Psoas muscle (tissue), 8 donors: ENCODE data around the gene GAS2. TPM values are rescaled to one million over a fixed set of nuclear protein-coding genes. Genes with fewer than 3 reads are reported as not detected.

Experiments
- ATAC-seq, 4 donors: fragments of 200-7000 bp; cut with Tn5 transposase; one replicate each; pipeline ENCODE4 v1.9.1; 2020; ENCODE audit warnings: moderate library complexity in 3 of 4, mild to moderate bottlenecking in 2 of 4
- DNase-seq, 2 donors: peaks; one replicate each; pipeline ENCODE4 v3.0.0-alpha.2; 2020
- H3K27ac ChIP-seq: fragments of 200-600 bp; one replicate; pipeline ENCODE4 v1.8.0; 2022
- H3K27me3 ChIP-seq, 3 donors: fragments of 200-600 bp in 1 of 3; one replicate each; pipeline versions ENCODE4 v1.6.1 to v1.8.0; 2013 to 2022; ENCODE audit warnings: low read length in 2 of 3, mild to moderate bottlenecking in 2 of 3, moderate library complexity in 1 of 3; ENCODE audit not compliant: insufficient read depth in 3 of 3
- H3K36me3 ChIP-seq, 2 donors: fragments of 200-600 bp in 1 of 2; one replicate each; pipeline versions ENCODE4 v1.6.1 to v1.8.0; 2013 to 2022; ENCODE audit warnings: low read depth in 1 of 2, mild to moderate bottlenecking in 1 of 2, moderate library complexity in 1 of 2; ENCODE audit not compliant: insufficient read depth in 1 of 2
- H3K4me1 ChIP-seq: fragments of 200-600 bp; one replicate; pipeline ENCODE4 v1.8.0; 2022
- H3K4me3 ChIP-seq: fragments of 200-600 bp; one replicate; pipeline ENCODE4 v1.8.0; 2022; ENCODE audit warnings: mild to moderate bottlenecking
- H3K9me3 ChIP-seq: fragments of 200-600 bp; one replicate; pipeline ENCODE4 v1.8.0; 2022
- WGBS, 3 donors: extraction: QIAGEN DNeasy Blood & Tissue Kit; methylation state at CpG; one replicate each; pipeline versions ENCODE4 v1.1.6 to v1.1.7; 2013; 5-methylcytosine and 5-hydroxymethylcytosine counted together
- intact Hi-C, 2 donors: fragments of 100-400 bp; cut with DNase I; formaldehyde crosslinking; loops; one replicate each; pipeline versions ENCODE4 v1.11.0 to v1.14.2; 2022
- polyA plus RNA-seq, 3 donors: library from polyadenylated mRNA; stranded (reverse); fragments of 200-250 nt; gene quantifications; one replicate each; pipeline ENCODE4 v1.2.3, GENCODE V29; 2013
- total RNA-seq, 4 donors: library from RNA; stranded (reverse); fragmentation: NEBNext Ultra II Directional in 2 of 4; extraction: Animal tissue kit (Norgen Biotek cat#: 25700) in 2 of 4; gene quantifications; one replicate each; pipeline versions ENCODE4 v1.2.1 to v1.2.4, GENCODE V29; 2021 to 2023
- TF ChIP-seq, protein P1 (sequence below): fragments of 200-600 bp; IDR thresholded peaks from one replicate; pipeline ENCODE4 v1.8.0; 2022; ENCODE audit warnings: antibody characterized with exemption
- donor health status: healthy with polysubstance abuse.
- donor health status: DM: no; HTN: no; CAD: no; lungs with moderate emphysema.
- donor health status: Bipolar disorder and iron deficiency.
- donor health status: healthy.
- donor health status: DM: yes; HTN: yes; CAD: no.
- donor health status: DM: no; HTN: no; CAD: no.
- donor health status: DM: no; HTN: no; CAD: no.
- donor health status: DM: yes; HTN: yes; CAD: no.

The GAS2 gene
- total and polyA plus RNA-seq, 7 donors = 0.51 to 4.6 (median 2.8) TPM

DNA sequence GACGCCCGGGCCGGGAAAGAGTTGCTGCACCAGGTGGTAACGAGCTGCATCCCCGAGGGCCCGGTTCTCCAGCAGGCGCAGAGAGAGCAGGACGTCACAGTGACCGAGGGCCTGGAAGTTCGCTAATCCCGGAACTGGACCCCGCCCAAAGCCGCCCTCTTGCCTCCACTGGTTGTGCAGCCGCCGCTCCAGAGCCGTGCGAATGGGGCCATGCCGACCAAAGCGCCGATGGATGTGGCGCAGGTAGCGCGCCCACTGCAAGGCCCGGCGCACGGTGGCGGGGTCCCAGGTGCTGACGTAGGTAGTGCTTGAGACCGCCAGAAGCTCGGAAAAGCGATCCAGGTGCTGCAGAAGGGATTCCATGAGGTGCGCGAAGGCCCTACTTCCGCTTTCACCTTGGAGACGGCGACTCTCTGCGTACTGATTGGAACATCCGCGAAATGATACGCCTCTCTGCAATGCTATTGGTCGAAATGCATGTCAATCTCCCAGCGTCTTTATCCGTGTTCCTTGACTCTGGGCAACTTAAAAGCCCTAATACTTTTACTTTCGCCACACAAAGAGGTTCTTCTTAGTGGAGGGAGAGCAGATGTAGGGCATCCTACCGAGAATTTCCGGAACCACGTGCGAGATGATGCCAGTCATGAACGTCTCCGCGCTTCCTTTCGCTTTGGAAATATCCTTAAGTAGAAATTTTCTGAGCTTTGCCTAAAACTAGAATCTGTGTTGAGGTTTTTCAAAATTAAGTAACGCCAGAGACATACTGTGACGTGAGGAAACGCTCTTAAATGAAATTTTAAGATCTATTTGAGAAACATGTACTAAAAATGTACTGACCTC, 40.7 kb upstream of the GAS2 start, which contains the start of gene FANCF:
FANCF (minus strand) TSS at position 376 of the 840 bp plus-strand sequence; CDS start at position 363, 13 bp downstream.
- peak; percentile 87 to 92 for DNase-seq

DNA sequence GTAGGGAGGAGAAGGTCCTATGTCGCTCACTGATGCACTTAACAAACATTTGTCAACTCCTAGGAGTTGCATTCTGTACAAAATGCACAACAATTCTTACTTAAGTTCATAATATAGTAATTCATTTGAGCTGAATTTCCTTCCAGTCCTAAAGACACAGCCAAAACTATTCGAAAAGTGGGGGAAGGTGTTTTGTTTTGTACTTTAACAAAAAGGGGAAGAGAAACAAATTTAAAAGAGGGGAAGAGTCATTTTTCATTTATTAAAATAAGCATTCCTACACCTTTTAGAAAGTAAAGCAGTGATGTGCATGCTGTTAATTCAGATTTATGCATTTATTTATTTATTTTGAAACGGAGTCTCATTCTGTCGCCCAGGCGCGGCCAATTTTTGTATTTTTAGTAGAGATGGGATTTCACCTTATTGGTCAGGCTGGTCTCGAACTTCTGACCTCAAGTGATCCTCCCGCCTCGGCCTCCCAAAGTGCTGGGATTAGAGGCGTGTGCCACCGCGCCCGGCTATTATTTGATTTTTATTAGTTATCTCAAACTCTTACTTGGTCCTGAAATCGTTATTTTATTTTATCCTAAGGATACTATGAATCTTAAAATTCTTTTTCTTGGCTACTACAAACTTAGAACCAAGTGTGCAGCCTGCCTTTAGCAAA, 39.7 kb upstream of the GAS2 start:
- no peaks in the 10 kb centered on the region for H3K27me3 ChIP-seq
- intact Hi-C loops = loop anchor here (5.0 to 10.0 kb wide), 3 partner anchors 41 to 292 kb away; partner anchors contain the start of genes GAS2 (in 1 of the 2) and SLC17A6 (in 1 of the 2)
- no peaks in the 10 kb centered on the region for H3K36me3 ChIP-seq
- ATAC-seq (no peak), DNase-seq (no peak)
- H3K27ac ChIP-seq = peak overlapping the region; percentile 85
- H3K4me1 ChIP-seq = peaks cover 17% of the 10 kb centered on the region
- H3K4me3 ChIP-seq = peak overlapping the region; percentile 89
- 91 to 94% (median 91%) methylated on average over 14 of the region's 14 CpGs for WGBS, 3 donors
- H3K9me3 ChIP-seq = no peaks in the 10 kb centered on the region
- TF ChIP-seq, protein P1, sequence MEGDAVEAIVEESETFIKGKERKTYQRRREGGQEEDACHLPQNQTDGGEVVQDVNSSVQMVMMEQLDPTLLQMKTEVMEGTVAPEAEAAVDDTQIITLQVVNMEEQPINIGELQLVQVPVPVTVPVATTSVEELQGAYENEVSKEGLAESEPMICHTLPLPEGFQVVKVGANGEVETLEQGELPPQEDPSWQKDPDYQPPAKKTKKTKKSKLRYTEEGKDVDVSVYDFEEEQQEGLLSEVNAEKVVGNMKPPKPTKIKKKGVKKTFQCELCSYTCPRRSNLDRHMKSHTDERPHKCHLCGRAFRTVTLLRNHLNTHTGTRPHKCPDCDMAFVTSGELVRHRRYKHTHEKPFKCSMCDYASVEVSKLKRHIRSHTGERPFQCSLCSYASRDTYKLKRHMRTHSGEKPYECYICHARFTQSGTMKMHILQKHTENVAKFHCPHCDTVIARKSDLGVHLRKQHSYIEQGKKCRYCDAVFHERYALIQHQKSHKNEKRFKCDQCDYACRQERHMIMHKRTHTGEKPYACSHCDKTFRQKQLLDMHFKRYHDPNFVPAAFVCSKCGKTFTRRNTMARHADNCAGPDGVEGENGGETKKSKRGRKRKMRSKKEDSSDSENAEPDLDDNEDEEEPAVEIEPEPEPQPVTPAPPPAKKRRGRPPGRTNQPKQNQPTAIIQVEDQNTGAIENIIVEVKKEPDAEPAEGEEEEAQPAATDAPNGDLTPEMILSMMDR = no peak

More for the DNA sequence above, 40.7 kb upstream of the GAS2 start, which contains the start of gene FANCF:
- intact Hi-C loops = loop anchor here (1.0 to 10.0 kb wide), 4 partner anchors 41 to 291 kb away; partner anchors contain the start of genes GAS2 (in 2 of the 2) and SLC17A6 (in 1 of the 2)
- 0 to 1% (median 0%) methylated on average over 49 to 55 of the region's 55 CpGs for WGBS, 3 donors
- peaks cover 17% of the 10 kb centered on the region for H3K4me1 ChIP-seq
- H3K9me3 ChIP-seq = no peaks in the 10 kb centered on the region
- peak within 1 kb of the TSS; percentile 89 for H3K4me3 ChIP-seq
- H3K27me3 ChIP-seq = no peaks in the 10 kb centered on the region
- TF ChIP-seq, protein P1 = no peak
- peak within 1 kb of the TSS; percentile 85 for H3K27ac ChIP-seq
- peak; percentile 98 to 99 (median 99) for ATAC-seq
- no peaks in the 10 kb centered on the region for H3K36me3 ChIP-seq

DNA sequence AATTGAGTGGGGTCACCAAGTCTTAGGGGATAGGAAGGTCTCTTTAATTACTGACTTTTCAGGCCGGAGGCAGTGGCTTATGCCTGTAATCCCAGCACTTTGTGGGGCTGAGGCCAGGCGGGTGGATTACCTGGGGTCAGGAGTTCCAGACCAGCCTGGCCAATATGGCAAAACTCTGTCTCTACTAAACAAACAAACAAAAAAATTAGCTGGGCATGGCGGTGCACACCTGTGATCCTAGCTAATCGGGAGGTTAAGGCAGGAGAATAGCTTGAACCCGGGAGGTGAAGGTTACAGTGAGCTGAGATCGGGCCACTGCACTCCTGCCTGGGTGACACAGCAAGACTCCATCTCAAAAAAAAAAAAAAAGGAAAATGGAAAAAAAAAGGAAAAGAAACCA, 39.0 kb upstream of the GAS2 start:
- Histone ChIP-seq H3K4me1 (peaks cover 17% of the 10 kb centered on the region), H3K36me3 (no peaks in the 10 kb centered on the region), H3K9me3 (no peaks in the 10 kb centered on the region), H3K27me3 (no peaks in the 10 kb centered on the region), H3K27ac (no peak overlapping the region), H3K4me3 (no peak overlapping the region)
- intact Hi-C loops = loop anchor here (5.0 to 10.0 kb wide), 3 partner anchors 40 to 293 kb away; partner anchors contain the start of genes GAS2 (in 1 of the 2) and SLC17A6 (in 1 of the 2)
- TF ChIP-seq, protein P1 = no peak
- 88 to 97% (median 92%) methylated on average over 6 of the region's 6 CpGs for WGBS, 3 donors
- no peak for ATAC-seq
- DNase-seq = no peak

DNA sequence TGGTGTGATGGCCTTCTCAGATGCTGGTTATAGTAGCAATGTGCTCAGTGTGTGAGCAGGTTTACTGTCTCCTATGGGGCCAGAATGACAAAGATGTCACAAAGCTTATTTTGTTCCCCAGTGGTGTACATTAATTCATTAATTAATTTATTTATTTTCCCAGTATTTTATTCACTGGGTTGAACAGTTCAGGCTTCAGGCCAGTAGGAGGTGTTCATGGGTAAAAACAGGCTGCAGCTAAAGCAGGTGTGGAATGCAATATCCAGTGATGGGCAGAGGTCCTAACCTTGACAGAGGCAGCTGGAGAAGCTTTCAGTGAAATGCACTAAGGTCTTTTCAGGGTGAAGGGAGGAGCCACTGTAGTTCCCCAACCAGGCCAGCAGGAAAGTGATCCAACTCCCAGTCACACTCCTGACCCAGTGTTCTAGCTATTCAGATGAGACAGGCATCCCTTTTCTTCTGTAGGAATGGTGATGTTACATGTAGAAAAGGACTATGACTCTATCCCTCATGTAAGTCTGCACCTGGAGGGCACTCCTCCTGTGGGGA, 33.0 kb upstream of the GAS2 start:
- no peaks in the 10 kb centered on the region for H3K4me1 ChIP-seq
- DNase-seq = no peak
- H3K4me3 ChIP-seq = no peak overlapping the region
- no peak overlapping the region for H3K27ac ChIP-seq
- intact Hi-C loops = no loop called here
- TF ChIP-seq, protein P1 = no peak
- no peaks in the 10 kb centered on the region for H3K36me3 ChIP-seq
- no peaks in the 10 kb centered on the region for H3K9me3 ChIP-seq
- no peaks in the 10 kb centered on the region for H3K27me3 ChIP-seq
- ATAC-seq = no peak
